CD14-positive monocyte (primary cell): ENCODE measurements around the gene SLAMF6. TPM values are rescaled to one million over a fixed set of nuclear protein-coding genes. Genes with fewer than 3 reads are reported as not detected.

ENCODE experiments used
- DNase-seq, 3 donors: peaks; one replicate each; pipeline ENCODE4 v3.0.0-alpha.2; 2011 to 2022
- H2AFZ ChIP-seq: 2 replicates; pipeline ENCODE4 v1.6.0; 2012; ENCODE audit warnings: mild to moderate bottlenecking, low read depth, low read length, inconsistent platforms; ENCODE audit not compliant: insufficient read depth, poor library complexity, severe bottlenecking
- H3K27ac ChIP-seq, 2 donors: 1 replicate in 1 of 2; 2 replicates in 1 of 2; pipeline ENCODE4 v1.5.1; 2012 to 2013; ENCODE audit warnings: low read length in 2 of 2, control low read depth in 1 of 2, inconsistent platforms in 1 of 2, low read depth in 1 of 2, mild to moderate bottlenecking in 1 of 2
- H3K27me3 ChIP-seq, 2 donors: one replicate each; pipeline versions ENCODE4 v1.6.0 to v1.6.1; 2011 to 2013; ENCODE audit warnings: low read length in 2 of 2; ENCODE audit not compliant: control insufficient read depth in 2 of 2, insufficient read depth in 2 of 2
- H3K36me3 ChIP-seq, 2 donors: replicated peaks in 1 of 2; 1 replicate in 1 of 2; 2 replicates in 1 of 2; pipeline versions ENCODE4 v1.5.1 to v1.6.1; 2012 to 2013; ENCODE audit warnings: low read length in 2 of 2, control low read depth in 1 of 2, inconsistent platforms in 1 of 2, mild to moderate bottlenecking in 1 of 2; ENCODE audit not compliant: insufficient read depth in 2 of 2, control insufficient read depth in 1 of 2
- H3K4me1 ChIP-seq, 2 donors: 1 replicate in 1 of 2; 2 replicates in 1 of 2; pipeline versions ENCODE4 v1.5.1 to v1.6.1; 2012 to 2013; ENCODE audit warnings: low read length in 2 of 2, control low read depth in 1 of 2, inconsistent platforms in 1 of 2, mild to moderate bottlenecking in 1 of 2, moderate library complexity in 1 of 2; ENCODE audit not compliant: insufficient read depth in 2 of 2, control insufficient read depth in 1 of 2
- H3K4me2 ChIP-seq: replicated peaks from 2 replicates; pipeline ENCODE3; 2012; ENCODE audit warnings: low read length, moderate library complexity, mild to moderate bottlenecking; ENCODE audit not compliant: poor library complexity, severe bottlenecking; ENCODE audit errors: extremely low read depth
- H3K4me3 ChIP-seq, 3 experiments: fragments of 200-600 bp in 1 of 3; sonication (generic) in 1 of 3; replicated peaks in 1 of 3; 1 replicate in 2 of 3; 2 replicates in 1 of 3; pipeline ENCODE4 v1.5.1; 2011 to 2013; ENCODE audit warnings: low read length in 3 of 3, mild to moderate bottlenecking in 3 of 3, control low read depth in 2 of 3, low read depth in 2 of 3, inconsistent platforms in 1 of 3, moderate library complexity in 1 of 3
- H3K79me2 ChIP-seq: 2 replicates; pipeline ENCODE4 v1.6.0; 2012; ENCODE audit warnings: mild to moderate bottlenecking, control low read depth, inconsistent platforms, low read length, moderate library complexity; ENCODE audit not compliant: insufficient read depth
- H3K9ac ChIP-seq: 2 replicates; pipeline ENCODE4 v1.6.0; 2017; ENCODE audit warnings: low read length, mild to moderate bottlenecking; ENCODE audit not compliant: insufficient read depth, poor library complexity, severe bottlenecking
- H3K9me3 ChIP-seq, 2 donors: replicated peaks in 1 of 2; 1 replicate in 1 of 2; 2 replicates in 1 of 2; pipeline versions ENCODE4 v1.5.1 to v1.6.1; 2012 to 2013; ENCODE audit warnings: low read length in 2 of 2, control low read depth in 1 of 2; ENCODE audit not compliant: control insufficient read depth in 1 of 2, insufficient read depth in 1 of 2
- H4K20me1 ChIP-seq: 2 replicates; pipeline ENCODE4 v1.6.0; 2012; ENCODE audit warnings: mild to moderate bottlenecking, low read length, control low read depth, moderate library complexity; ENCODE audit not compliant: insufficient read depth
- H3K27ac Mint-ChIP-seq, 7 donors: one replicate each; pipeline ENCODE4 v1.8.0; 2020; ENCODE audit warnings: mild to moderate bottlenecking in 7 of 7, mixed read lengths in 7 of 7, moderate library complexity in 6 of 7, inconsistent platforms in 2 of 7
- H3K27me3 Mint-ChIP-seq, 3 donors: one replicate each; pipeline ENCODE4 v1.8.0; 2021 to 2022; ENCODE audit warnings: low read depth in 3 of 3, mild to moderate bottlenecking in 3 of 3, mixed read lengths in 3 of 3, moderate library complexity in 3 of 3, inconsistent platforms in 1 of 3
- H3K36me3 Mint-ChIP-seq, 2 donors: one replicate each; pipeline ENCODE4 v1.8.0; 2020; ENCODE audit warnings: mixed read lengths in 2 of 2, inconsistent platforms in 1 of 2, mild to moderate bottlenecking in 1 of 2
- H3K4me1 Mint-ChIP-seq: one replicate; pipeline ENCODE4 v1.8.0; 2020; ENCODE audit warnings: mild to moderate bottlenecking, mixed read lengths
- H3K4me3 Mint-ChIP-seq, 2 donors: one replicate each; pipeline ENCODE4 v1.8.0; 2020; ENCODE audit warnings: mild to moderate bottlenecking in 2 of 2, mixed read lengths in 2 of 2, moderate library complexity in 1 of 2
- H3K9me3 Mint-ChIP-seq, 7 donors: one replicate each; pipeline ENCODE4 v1.8.0; 2020 to 2022; ENCODE audit warnings: mixed read lengths in 7 of 7, mild to moderate bottlenecking in 6 of 7, moderate library complexity in 6 of 7, inconsistent platforms in 2 of 7
- WGBS: methylation state at CpG from one replicate; pipeline ENCODE4 v1.1.5; 2013; ENCODE audit warnings: missing lambda C conversion rate; ENCODE audit not compliant: insufficient coverage; 5-methylcytosine and 5-hydroxymethylcytosine counted together
- intact Hi-C, 2 donors: fragments of 100-400 bp; cut with micrococcal nuclease; formaldehyde crosslinking; loops; one replicate each; pipeline versions ENCODE4 v1.15.0 to v1.15.1; 2023
- polyA plus RNA-seq, 3 donors: library from polyadenylated mRNA; depleted of rRNA in 1 of 3; unstranded in 2 of 3; stranded (reverse) in 1 of 3; fragments of 300-500 nt in 2 of 3; fragments of >200 nt in 1 of 3; fragmentation: Illumina TruSeq in 2 of 3; gene quantifications; 1 replicate in 2 of 3; 2 replicates in 1 of 3; pipeline ENCODE4 v1.2.3, GENCODE V29; 2012 to 2021
- TF ChIP-seq, protein P1 (sequence below): fragments of 200-600 bp; IDR thresholded peaks from one replicate; pipeline ENCODE4 v1.8.0; 2022; ENCODE audit warnings: antibody characterized with exemption, mild to moderate bottlenecking

Gene SLAMF6
- polyA plus RNA-seq, 3 donors = 0.32 to 0.72 (median 0.50) TPM

DNA sequence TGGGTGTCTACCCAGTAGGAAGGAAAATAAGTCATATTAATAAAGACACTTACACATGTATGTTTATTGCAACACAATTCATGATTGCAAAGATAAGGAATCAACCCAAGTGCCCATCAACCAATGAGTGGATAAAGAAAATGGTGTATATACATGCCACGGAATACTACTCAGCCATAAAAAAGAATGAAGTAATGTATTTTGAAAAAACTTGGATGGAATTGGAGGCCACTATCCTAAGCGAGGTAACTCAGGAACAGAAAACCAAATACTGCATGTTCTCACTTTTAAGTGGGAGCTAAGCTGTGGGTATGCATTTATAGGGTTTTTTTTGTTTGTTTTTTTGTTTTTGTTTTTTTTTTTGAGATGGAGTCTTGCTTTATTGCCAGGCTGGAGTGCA lies 73.6 kb downstream of the SLAMF6 start:
- TF ChIP-seq, protein P1, sequence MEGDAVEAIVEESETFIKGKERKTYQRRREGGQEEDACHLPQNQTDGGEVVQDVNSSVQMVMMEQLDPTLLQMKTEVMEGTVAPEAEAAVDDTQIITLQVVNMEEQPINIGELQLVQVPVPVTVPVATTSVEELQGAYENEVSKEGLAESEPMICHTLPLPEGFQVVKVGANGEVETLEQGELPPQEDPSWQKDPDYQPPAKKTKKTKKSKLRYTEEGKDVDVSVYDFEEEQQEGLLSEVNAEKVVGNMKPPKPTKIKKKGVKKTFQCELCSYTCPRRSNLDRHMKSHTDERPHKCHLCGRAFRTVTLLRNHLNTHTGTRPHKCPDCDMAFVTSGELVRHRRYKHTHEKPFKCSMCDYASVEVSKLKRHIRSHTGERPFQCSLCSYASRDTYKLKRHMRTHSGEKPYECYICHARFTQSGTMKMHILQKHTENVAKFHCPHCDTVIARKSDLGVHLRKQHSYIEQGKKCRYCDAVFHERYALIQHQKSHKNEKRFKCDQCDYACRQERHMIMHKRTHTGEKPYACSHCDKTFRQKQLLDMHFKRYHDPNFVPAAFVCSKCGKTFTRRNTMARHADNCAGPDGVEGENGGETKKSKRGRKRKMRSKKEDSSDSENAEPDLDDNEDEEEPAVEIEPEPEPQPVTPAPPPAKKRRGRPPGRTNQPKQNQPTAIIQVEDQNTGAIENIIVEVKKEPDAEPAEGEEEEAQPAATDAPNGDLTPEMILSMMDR = no peak
- 100% methylated on average over 1 of the region's 2 CpGs for WGBS
- Mint-ChIP-seq H3K4me3 (no peak overlapping the region), H3K27ac (no peak overlapping the region), H3K9me3 (no peaks in the 10 kb centered on the region), H3K36me3 (no peaks in the 10 kb centered on the region), H3K4me1 (peaks cover 12% of the 10 kb centered on the region), H3K27me3 (no peaks in the 10 kb centered on the region)
- H3K36me3 ChIP-seq = no peaks in the 10 kb centered on the region
- no peaks in the 10 kb centered on the region for H4K20me1 ChIP-seq
- no peak overlapping the region for H3K4me2 ChIP-seq
- H3K9me3 ChIP-seq = no peaks in the 10 kb centered on the region
- DNase-seq = no peak
- no peak overlapping the region for H3K27ac ChIP-seq
- H3K27me3 ChIP-seq = no peaks in the 10 kb centered on the region
- no peak overlapping the region for H3K4me3 ChIP-seq
- peaks cover 5 to 7% of the 10 kb centered on the region in 2 donors for H3K4me1 ChIP-seq
- H2AFZ ChIP-seq = no peak overlapping the region
- no peaks in the 10 kb centered on the region for H3K79me2 ChIP-seq
- H3K9ac ChIP-seq = no peak overlapping the region
- intact Hi-C loops = no loop called here

DNA sequence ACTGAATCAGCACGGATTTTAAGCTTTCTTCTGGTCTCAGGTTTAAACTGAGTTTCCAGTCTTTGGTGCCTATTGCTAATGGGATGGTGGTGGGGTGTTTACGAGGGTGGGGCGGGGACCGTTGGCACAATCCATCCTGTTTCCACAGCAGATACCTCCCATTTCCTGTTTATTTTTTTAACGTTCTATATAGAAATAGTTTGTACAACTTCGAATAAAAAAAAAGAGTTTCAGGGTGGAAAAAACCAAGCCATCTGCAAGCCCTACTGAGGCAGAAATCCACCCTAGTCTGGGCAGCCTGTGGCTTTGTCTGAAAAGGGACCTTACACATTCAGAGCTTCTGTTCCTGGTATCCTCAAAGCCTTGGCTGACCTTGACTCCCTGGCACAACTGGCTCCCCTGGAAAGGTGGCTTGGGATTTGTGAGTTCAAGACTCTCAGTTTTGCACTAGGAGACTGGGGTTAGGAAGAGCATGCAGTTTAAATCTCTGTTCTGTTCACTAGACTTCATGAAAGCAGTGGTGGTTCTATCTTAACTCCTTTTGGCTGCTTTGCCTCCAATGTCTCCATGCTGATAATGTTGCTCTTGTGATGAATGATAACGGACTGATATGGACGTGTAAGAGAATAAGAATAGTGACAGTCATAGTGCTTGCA lies 76.0 kb downstream of the SLAMF6 start:
- H4K20me1 ChIP-seq = no peaks in the 10 kb centered on the region
- TF ChIP-seq, protein P1 = no peak
- no peaks in the 10 kb centered on the region for H3K27me3 ChIP-seq
- no peak overlapping the region for H3K27ac ChIP-seq
- intact Hi-C loops = no loop called here
- H3K9me3 Mint-ChIP-seq = no peaks in the 10 kb centered on the region
- H3K4me3 ChIP-seq = no peak overlapping the region
- H3K4me1 Mint-ChIP-seq = peaks cover 11% of the 10 kb centered on the region
- no peak overlapping the region for H3K9ac ChIP-seq
- H3K79me2 ChIP-seq = no peaks in the 10 kb centered on the region
- peaks cover 5 to 7% of the 10 kb centered on the region in 2 donors for H3K4me1 ChIP-seq
- WGBS = no CpG with 5 or more reads among the region's 8 CpGs
- peak overlapping the region in 1 of 7 donors; percentile 43 for H3K27ac Mint-ChIP-seq
- H3K4me3 Mint-ChIP-seq = no peak overlapping the region
- H3K36me3 Mint-ChIP-seq = no peaks in the 10 kb centered on the region
- H3K27me3 Mint-ChIP-seq = peaks cover 0 to 2% (median 0%) of the 10 kb centered on the region in 3 donors
- H3K4me2 ChIP-seq = no peak overlapping the region
- H2AFZ ChIP-seq = peak overlapping the region; percentile 15
- no peak for DNase-seq
- no peaks in the 10 kb centered on the region for H3K36me3 ChIP-seq
- H3K9me3 ChIP-seq = no peaks in the 10 kb centered on the region
